Measurements from ENCODE around the gene SHISA6. TPM values are rescaled to one million over a fixed set of nuclear protein-coding genes. Genes with fewer than 3 reads are reported as not detected.

SHISA6 gene
- total RNA-seq, 1 experiment from 2014 or later = 2.9 TPM

DNA sequence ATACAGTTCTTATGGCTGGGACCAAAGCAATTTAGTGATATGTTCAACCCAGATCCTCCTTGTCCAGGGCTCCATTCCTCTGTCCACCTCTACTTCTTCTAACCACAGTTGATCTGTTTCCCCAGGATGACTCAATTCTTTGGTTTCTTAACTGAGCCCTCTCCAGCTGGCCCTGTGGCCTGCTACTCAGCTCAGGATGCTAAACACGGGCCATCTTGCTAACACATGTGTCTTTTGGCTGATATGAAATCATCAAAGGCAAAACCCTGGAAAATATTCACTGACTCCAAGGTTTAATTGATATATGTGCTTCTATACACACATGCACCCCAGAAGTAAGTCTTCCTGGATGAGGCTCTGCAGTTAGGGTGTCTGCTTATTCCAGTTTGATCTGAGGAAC, 43.8 kb downstream of the SHISA6 start:
- Histone ChIP-seq H3K79me1 (ENCODE audit: insufficient read depth, low read depth, low read length, poor library complexity, severe bottlenecking) (no peaks in the 10 kb centered on the region), H2BK20ac (ENCODE audit: low read depth, low read length, poor library complexity, severe bottlenecking) (no peak overlapping the region), H3T11ph (ENCODE audit: low read length) (no peak overlapping the region), H2AK5ac (ENCODE audit: insufficient read length, low read length) (no peak overlapping the region), H3K79me2 (ENCODE audit: insufficient read depth, low read length) (no peaks in the 10 kb centered on the region), H3K9ac (ENCODE audit: extremely low read depth, insufficient read length, low read length) (no peak overlapping the region), H3K27ac (ENCODE audit: insufficient read length, low read depth, low read length) (no peak overlapping the region), H3K23ac (ENCODE audit: insufficient read length, low read depth, low read length) (no peak overlapping the region), H3K4me1 (ENCODE audit: insufficient read depth, low read length) (peaks cover 5% of the 10 kb centered on the region; the same call in 1 of the 2 replicates), H2AFZ (ENCODE audit: low read length) (no peak overlapping the region), H3K18ac (ENCODE audit: insufficient read length, low read depth, low read length) (no peak overlapping the region), H4K20me1 (ENCODE audit: control insufficient read depth, insufficient read depth, insufficient read length) (no peaks in the 10 kb centered on the region), H3K4ac (ENCODE audit: low read depth, low read length) (no peak overlapping the region), H4K8ac (replicated peaks; ENCODE audit: insufficient read length, low read depth, low read length) (no peak overlapping the region), H2BK12ac (ENCODE audit: insufficient read length, low read depth, low read length) (no peak overlapping the region), H3K23me2 (ENCODE audit: insufficient read length, low read depth, low read length, poor library complexity, severe bottlenecking) (no peaks in the 10 kb centered on the region), H4K91ac (ENCODE audit: insufficient read length, low read depth, low read length) (no peak overlapping the region), H3K56ac (ENCODE audit: insufficient read length, low read depth, low read length) (no peak overlapping the region), H3K27me3 (ENCODE audit: insufficient read depth, low read length) (no peaks in the 10 kb centered on the region), H2BK120ac (ENCODE audit: low read depth, low read length, poor library complexity, severe bottlenecking) (no peak overlapping the region), H4K5ac (ENCODE audit: insufficient read length, low read depth, low read length) (no peak overlapping the region), H3K4me2 (ENCODE audit: insufficient read depth, insufficient read length, low read length) (no peak overlapping the region), H2BK15ac (ENCODE audit: low read depth, low read length) (no peak overlapping the region), H3K9me3 (ENCODE audit: control insufficient read depth, low read depth, low read length) (no peaks in the 10 kb centered on the region), H2BK5ac (ENCODE audit: insufficient read length, low read length) (no peak overlapping the region), H3K14ac (ENCODE audit: insufficient read depth, low read length) (no peak overlapping the region)
- WGBS (ENCODE audit: extremely low coverage, insufficient read length, low lambda C conversion rate) = no CpG with 5 or more reads among the region's 1 CpG
- DNase-seq = peak; percentile 5
- peaks cover 14 to 17% of the 10 kb centered on the region in 2 experiments for H3K4me1 Mint-ChIP-seq
- no peak overlapping the region for H3K27ac Mint-ChIP-seq
- H3K4me3 Mint-ChIP-seq = no peak overlapping the region
- H3K36me3 Mint-ChIP-seq (ENCODE audit: insufficient read depth in 1 of 3, low read depth in 3 of 3) = peaks cover 0 to 12% (median 7%) of the 10 kb centered on the region in 3 experiments; a peak in 3 of 7 replicates
- H3K27me3 Mint-ChIP-seq (ENCODE audit: low read depth) = no peaks in the 10 kb centered on the region; the same call in 1 of the 2 replicates
- TF ChIP-seq, protein P1, sequence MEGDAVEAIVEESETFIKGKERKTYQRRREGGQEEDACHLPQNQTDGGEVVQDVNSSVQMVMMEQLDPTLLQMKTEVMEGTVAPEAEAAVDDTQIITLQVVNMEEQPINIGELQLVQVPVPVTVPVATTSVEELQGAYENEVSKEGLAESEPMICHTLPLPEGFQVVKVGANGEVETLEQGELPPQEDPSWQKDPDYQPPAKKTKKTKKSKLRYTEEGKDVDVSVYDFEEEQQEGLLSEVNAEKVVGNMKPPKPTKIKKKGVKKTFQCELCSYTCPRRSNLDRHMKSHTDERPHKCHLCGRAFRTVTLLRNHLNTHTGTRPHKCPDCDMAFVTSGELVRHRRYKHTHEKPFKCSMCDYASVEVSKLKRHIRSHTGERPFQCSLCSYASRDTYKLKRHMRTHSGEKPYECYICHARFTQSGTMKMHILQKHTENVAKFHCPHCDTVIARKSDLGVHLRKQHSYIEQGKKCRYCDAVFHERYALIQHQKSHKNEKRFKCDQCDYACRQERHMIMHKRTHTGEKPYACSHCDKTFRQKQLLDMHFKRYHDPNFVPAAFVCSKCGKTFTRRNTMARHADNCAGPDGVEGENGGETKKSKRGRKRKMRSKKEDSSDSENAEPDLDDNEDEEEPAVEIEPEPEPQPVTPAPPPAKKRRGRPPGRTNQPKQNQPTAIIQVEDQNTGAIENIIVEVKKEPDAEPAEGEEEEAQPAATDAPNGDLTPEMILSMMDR (conservative IDR thresholded peaks at IDR 0.05) = no peak
- H3K9me3 Mint-ChIP-seq = peaks cover 7 to 10% of the 10 kb centered on the region in 2 experiments; a peak in 4 of 5 replicates
